GM12878 (cell line): ENCODE measurements around the gene TIMP2. TPM values are rescaled to one million over a fixed set of nuclear protein-coding genes. Genes with fewer than 3 reads are reported as not detected.

Experiments used
- ASH2L ChIP-seq: fragments of 300-600, 200-600 bp; sonication (generic); IDR thresholded peaks from 2 replicates; pipeline ENCODE4 v1.6.1; 2017; ENCODE audit warnings: low read depth, mild to moderate bottlenecking, borderline replicate concordance
- ATF7 ChIP-seq: fragments of 450-650 bp; IDR thresholded peaks from 2 replicates; pipeline ENCODE4 v1.6.1; 2016; ENCODE audit warnings: low read depth, mild to moderate bottlenecking
- HDAC6 ChIP-seq: fragments of 200-600 bp; sonication (generic); IDR thresholded peaks from one replicate; pipeline ENCODE4 v1.8.0; 2017; ENCODE audit warnings: antibody characterized with exemption; ENCODE audit not compliant: unreplicated experiment
- HDGF ChIP-seq: fragments of 450-650 bp; IDR thresholded peaks from 2 replicates; pipeline ENCODE4 v1.6.1; 2016; ENCODE audit warnings: antibody characterized with exemption
- HSF1 ChIP-seq: fragments of 150-350 bp; IDR thresholded peaks from 2 replicates; pipeline ENCODE4 v1.6.1; 2014; ENCODE audit warnings: mild to moderate bottlenecking, low read depth, low read length
- JUND ChIP-seq: IDR thresholded peaks from 2 replicates; pipeline ENCODE4 v1.6.1; 2012; ENCODE audit warnings: low read depth, mild to moderate bottlenecking, low read length, improper control_type of control experiment, moderate library complexity
- NFIC ChIP-seq: IDR thresholded peaks from 2 replicates; pipeline ENCODE4 v1.6.1; 2012; ENCODE audit warnings: low read depth, mild to moderate bottlenecking, inconsistent platforms, low read length, moderate library complexity
- NR2F1 ChIP-seq: fragments of 450-650 bp; conservative IDR thresholded peaks from 2 replicates; pipeline ENCODE4 v1.6.1; 2017; ENCODE audit warnings: mild to moderate bottlenecking
- RCOR1 ChIP-seq: conservative IDR thresholded peaks from 2 replicates; pipeline ENCODE4 v1.6.1; 2012; ENCODE audit warnings: low read depth, low read length, improper control_type of control experiment
- REST ChIP-seq: IDR thresholded peaks from 2 replicates; pipeline ENCODE4 v1.6.1; 2012; ENCODE audit warnings: mild to moderate bottlenecking, low read depth, low read length
- SKIL ChIP-seq: fragments of 450-650 bp; IDR thresholded peaks from 2 replicates; pipeline ENCODE4 v1.6.1; 2017; ENCODE audit warnings: mild to moderate bottlenecking, low read depth, inconsistent platforms; ENCODE audit not compliant: poor library complexity, severe bottlenecking
- SREBF1 ChIP-seq: IDR thresholded peaks from 2 replicates; pipeline ENCODE4 v1.6.1; 2012; ENCODE audit warnings: mild to moderate bottlenecking, low read length
- ZBTB40 ChIP-seq: fragments of 450-650 bp; IDR thresholded peaks from 2 replicates; pipeline ENCODE4 v1.6.1; 2016; ENCODE audit warnings: mild to moderate bottlenecking, moderate library complexity, borderline replicate concordance
- ZNF217 ChIP-seq: fragments of 450-650 bp; IDR thresholded peaks from 2 replicates; pipeline ENCODE4 v1.6.1; 2017; ENCODE audit warnings: antibody characterized with exemption, mild to moderate bottlenecking
- ZNF384 ChIP-seq: IDR thresholded peaks from 2 replicates; pipeline ENCODE4 v1.6.1; 2012; ENCODE audit warnings: low read depth, mild to moderate bottlenecking, low read length, improper control_type of control experiment, borderline replicate concordance
- polyA plus RNA-seq, 11 experiments: library from polyadenylated mRNA; depleted of rRNA in 4 of 11; unstranded in 6 of 11; stranded (reverse) in 5 of 11; fragments of >200 nt; fragmentation: Nextera tagmentation in 4 of 11; fragmentation: Illumina TruSeq in 1 of 11; extraction: Ambion mirVana in 4 of 11; extraction: Trizol in 1 of 11; gene quantifications; 1 replicate in 1 of 11; 2 replicates in 10 of 11; pipeline versions ENCODE4 v1.2.1 to v1.2.3, GENCODE V29; 2011 to 2016; ENCODE audit warnings: inconsistent platforms in 2 of 11, missing spikeins in 2 of 11, low read depth in 1 of 11
- total RNA-seq, 4 experiments: library from RNA; depleted of rRNA in 3 of 4; stranded (reverse); fragments of >200 nt in 3 of 4; fragmentation: Illumina TruSeq in 1 of 4; extraction: Trizol in 1 of 4; gene quantifications; 2 replicates each; pipeline versions ENCODE4 v1.2.1 to v1.2.3, GENCODE V29; 2013 to 2021

Gene TIMP2
- total and polyA plus RNA-seq, 10 of the 15 experiments (the other 5 are each of a cell fraction or from before 2014, with no cell fraction given) = 0.03 to 0.41 (median 0.04) TPM; not detected in 7

- TF ChIP-seq RCOR1 (no peak), SREBF1 (no peak), NFIC (no peak), ZBTB40 (peak; percentile 50; the same call in 1 of the 2 replicates), HDGF (peak; percentile 95), REST (no peak), ZNF217 (peak; percentile 42; the same call in 1 of the 2 replicates), HDAC6 (no peak), JUND (peak; percentile 65; the same call in 1 of the 2 replicates), HSF1 (no peak; the same call in 1 of the 2 replicates), NR2F1 (peak; percentile 95), ATF7 (peak; percentile 94), ZNF384 (no peak), ASH2L (no peak), SKIL (no peak)
Observed at GRCh38 chr17:78840780-78841611, 84.2 kb downstream of the TIMP2 start, which contains the start of gene USP36 (continued).
